Ishikawa (cell line): ENCODE results near the gene TP53RK.

Source experiments
- CEBPB ChIP-seq: IDR thresholded peaks from 2 replicates; pipeline ENCODE4 v1.6.1; 2012
- EGR1 ChIP-seq: IDR thresholded peaks from 2 replicates; pipeline ENCODE4 v1.6.1; 2012
- EP300 ChIP-seq: IDR thresholded peaks from 2 replicates; pipeline ENCODE4 v1.6.1; 2012; ENCODE audit warnings: borderline replicate concordance
- NFIC ChIP-seq: IDR thresholded peaks from 2 replicates; pipeline ENCODE4 v1.6.1; 2012
- RAD21 ChIP-seq: IDR thresholded peaks from 2 replicates; pipeline ENCODE4 v1.6.1; 2012; ENCODE audit warnings: low read depth
- TAF1 ChIP-seq: IDR thresholded peaks from 2 replicates; pipeline ENCODE4 v1.6.1; 2012; ENCODE audit warnings: low read depth, mild to moderate bottlenecking
- TCF12 ChIP-seq: IDR thresholded peaks from 2 replicates; pipeline ENCODE4 v1.6.1; 2012; ENCODE audit warnings: low read depth
- TEAD4 ChIP-seq: IDR thresholded peaks from 2 replicates; pipeline ENCODE4 v1.6.1; 2012
- YY1 ChIP-seq: IDR thresholded peaks from 2 replicates; pipeline ENCODE4 v1.6.1; 2012; ENCODE audit warnings: low read depth
- ZBTB7A ChIP-seq: IDR thresholded peaks from 2 replicates; pipeline ENCODE4 v1.6.1; 2012; ENCODE audit warnings: low read depth
- TF ChIP-seq, protein P1 (sequence below): IDR thresholded peaks from 2 replicates; pipeline ENCODE4 v1.6.1; 2012
- TF ChIP-seq, protein P2 (sequence below): IDR thresholded peaks from 2 replicates; pipeline ENCODE4 v1.6.1; 2012
- TF ChIP-seq, protein P3 (sequence below): IDR thresholded peaks from 2 replicates; pipeline ENCODE4 v1.6.1; 2012; ENCODE audit warnings: low read depth, mild to moderate bottlenecking

DNA sequence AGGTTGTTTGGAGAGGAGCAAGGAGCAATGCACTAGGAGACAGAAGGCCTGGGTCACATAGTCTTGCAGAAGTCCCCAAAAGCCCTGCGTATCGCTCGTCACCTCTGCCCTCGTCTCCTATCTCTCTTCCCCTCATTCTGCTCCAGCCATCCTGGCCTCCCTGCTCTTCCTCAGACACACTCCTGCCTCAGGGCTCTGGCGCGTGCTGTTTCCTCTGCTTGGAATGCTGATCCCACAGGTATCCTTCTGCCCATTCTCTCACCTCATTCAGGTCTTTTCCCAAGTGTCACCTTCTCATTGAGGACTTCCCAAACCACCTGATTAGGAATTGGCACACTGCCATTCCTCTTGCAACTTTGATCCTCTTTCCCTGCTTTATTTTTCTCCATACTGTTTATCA lies 11.2 kb upstream of the TP53RK start:
- TF ChIP-seq, protein P1, sequence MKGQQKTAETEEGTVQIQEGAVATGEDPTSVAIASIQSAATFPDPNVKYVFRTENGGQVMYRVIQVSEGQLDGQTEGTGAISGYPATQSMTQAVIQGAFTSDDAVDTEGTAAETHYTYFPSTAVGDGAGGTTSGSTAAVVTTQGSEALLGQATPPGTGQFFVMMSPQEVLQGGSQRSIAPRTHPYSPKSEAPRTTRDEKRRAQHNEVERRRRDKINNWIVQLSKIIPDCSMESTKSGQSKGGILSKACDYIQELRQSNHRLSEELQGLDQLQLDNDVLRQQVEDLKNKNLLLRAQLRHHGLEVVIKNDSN: no peak
- TF ChIP-seq, protein P2, sequence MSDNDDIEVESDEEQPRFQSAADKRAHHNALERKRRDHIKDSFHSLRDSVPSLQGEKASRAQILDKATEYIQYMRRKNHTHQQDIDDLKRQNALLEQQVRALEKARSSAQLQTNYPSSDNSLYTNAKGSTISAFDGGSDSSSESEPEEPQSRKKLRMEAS: no peak
- TF ChIP-seq, protein P3, sequence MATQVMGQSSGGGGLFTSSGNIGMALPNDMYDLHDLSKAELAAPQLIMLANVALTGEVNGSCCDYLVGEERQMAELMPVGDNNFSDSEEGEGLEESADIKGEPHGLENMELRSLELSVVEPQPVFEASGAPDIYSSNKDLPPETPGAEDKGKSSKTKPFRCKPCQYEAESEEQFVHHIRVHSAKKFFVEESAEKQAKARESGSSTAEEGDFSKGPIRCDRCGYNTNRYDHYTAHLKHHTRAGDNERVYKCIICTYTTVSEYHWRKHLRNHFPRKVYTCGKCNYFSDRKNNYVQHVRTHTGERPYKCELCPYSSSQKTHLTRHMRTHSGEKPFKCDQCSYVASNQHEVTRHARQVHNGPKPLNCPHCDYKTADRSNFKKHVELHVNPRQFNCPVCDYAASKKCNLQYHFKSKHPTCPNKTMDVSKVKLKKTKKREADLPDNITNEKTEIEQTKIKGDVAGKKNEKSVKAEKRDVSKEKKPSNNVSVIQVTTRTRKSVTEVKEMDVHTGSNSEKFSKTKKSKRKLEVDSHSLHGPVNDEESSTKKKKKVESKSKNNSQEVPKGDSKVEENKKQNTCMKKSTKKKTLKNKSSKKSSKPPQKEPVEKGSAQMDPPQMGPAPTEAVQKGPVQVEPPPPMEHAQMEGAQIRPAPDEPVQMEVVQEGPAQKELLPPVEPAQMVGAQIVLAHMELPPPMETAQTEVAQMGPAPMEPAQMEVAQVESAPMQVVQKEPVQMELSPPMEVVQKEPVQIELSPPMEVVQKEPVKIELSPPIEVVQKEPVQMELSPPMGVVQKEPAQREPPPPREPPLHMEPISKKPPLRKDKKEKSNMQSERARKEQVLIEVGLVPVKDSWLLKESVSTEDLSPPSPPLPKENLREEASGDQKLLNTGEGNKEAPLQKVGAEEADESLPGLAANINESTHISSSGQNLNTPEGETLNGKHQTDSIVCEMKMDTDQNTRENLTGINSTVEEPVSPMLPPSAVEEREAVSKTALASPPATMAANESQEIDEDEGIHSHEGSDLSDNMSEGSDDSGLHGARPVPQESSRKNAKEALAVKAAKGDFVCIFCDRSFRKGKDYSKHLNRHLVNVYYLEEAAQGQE: no peak
- TF ChIP-seq RAD21: no peak
- no peak for TF ChIP-seq YY1
- no peak for TF ChIP-seq CEBPB
- TF ChIP-seq ZBTB7A: no peak
- TF ChIP-seq TAF1: no peak
- no peak for TF ChIP-seq TCF12
- no peak for TF ChIP-seq EP300
- TF ChIP-seq NFIC: no peak
- TF ChIP-seq EGR1: no peak
- TF ChIP-seq TEAD4: no peak
